Measurements from ENCODE around the gene ZFAND4.
"Not testable (repeated sequence)": the region's sequence is repeated elsewhere in the genome, so short reads cannot be mapped to it uniquely, and the experiment has no call there.

The ZFAND4 gene

GRCh38 chr10:45586028-45586824 lies 86.3 kb downstream of the ZFAND4 start:
- DNase-seq, result no peak

DNA sequence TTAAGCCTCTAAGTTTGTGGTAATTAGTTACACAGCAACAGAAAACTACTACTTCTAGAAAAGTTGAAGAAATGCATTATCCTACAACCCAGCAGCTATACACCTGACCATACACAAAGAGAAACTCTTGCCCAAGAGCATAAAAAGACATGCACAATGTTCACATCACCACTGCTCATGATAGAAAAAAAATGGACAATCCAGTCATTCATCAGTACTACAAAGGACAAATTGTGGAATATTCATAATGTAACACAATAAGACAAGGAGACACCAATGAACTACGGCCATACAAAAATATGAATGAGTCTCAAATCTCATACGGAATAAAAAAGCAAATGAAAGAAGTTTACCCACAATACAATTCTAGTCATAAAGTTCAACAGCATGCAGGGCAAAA lies 87.4 kb downstream of the ZFAND4 start:
- DNase-seq, result no peak

DNA sequence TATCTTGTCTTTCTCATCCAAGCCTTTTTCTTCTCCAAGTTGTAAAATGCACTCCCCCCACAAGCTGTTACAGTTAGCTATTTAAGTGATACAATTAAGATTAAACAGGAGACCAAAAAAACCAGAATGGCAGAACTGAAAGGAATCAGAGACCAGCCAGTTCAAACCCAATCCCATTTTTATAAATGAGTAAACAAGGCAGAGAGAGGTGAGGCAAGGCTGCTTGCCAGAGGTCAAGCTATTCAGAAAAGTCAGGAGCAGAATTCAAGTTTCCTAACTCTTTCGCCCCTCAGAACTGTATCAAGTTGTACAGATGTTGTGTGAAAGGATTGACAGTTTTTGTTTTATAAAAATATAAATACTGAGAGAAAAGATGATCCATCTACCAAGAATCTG lies 90.2 kb downstream of the ZFAND4 start:
- no peak for DNase-seq

DNA sequence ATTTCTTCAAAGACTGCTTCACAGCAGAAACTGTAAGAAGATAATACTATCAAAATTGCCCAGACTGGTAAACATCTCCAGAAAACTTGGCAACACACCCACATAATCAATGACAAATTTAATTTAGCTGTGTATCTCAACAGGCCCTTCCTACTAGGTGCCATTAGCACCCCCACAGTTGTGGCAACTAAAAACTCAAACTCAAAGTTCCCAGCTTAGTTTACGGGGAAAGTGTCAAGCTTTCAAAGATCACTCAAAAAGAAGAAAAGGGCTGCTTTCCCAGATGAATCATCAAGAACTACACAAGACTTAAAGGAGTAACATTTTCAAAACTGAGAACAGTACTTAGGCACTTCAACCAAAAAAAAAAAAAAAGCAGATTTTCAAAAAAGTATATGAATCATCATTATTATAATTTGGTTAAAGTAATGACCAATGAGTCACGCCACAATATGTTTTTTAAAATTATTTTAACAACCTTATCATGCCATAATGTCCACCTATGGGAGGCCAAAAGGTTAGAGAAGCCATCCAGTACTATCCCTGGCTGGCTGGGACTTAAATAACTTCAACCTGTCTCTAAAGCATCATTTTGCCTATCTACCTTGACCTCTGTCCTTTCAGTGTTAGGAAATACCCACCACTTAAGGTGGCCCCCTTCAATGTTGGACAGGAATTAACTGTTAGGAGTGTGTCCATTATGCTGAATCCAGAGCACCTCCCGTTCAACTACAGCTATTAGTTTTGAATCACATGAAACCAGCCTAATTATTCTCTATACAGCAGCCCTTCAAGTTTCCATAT lies 90.8 kb downstream of the ZFAND4 start:
- DNase-seq, result no peak

DNA sequence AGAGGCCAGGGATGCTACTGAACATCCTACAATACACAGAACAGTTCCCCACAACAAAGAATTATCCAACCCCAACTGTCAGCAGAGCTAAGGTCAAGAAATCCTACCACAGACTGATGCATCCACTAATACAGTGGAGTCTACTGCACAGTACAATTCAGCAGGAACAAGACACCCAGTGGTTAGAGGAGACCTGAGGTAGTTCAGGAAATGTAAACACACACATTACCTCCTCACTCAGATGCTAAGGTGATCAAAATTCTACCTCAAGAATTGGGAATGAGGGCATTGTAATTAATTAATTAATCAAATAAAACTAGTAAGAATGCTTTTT lies 91.4 kb downstream of the ZFAND4 start:
- no peak for DNase-seq

DNA sequence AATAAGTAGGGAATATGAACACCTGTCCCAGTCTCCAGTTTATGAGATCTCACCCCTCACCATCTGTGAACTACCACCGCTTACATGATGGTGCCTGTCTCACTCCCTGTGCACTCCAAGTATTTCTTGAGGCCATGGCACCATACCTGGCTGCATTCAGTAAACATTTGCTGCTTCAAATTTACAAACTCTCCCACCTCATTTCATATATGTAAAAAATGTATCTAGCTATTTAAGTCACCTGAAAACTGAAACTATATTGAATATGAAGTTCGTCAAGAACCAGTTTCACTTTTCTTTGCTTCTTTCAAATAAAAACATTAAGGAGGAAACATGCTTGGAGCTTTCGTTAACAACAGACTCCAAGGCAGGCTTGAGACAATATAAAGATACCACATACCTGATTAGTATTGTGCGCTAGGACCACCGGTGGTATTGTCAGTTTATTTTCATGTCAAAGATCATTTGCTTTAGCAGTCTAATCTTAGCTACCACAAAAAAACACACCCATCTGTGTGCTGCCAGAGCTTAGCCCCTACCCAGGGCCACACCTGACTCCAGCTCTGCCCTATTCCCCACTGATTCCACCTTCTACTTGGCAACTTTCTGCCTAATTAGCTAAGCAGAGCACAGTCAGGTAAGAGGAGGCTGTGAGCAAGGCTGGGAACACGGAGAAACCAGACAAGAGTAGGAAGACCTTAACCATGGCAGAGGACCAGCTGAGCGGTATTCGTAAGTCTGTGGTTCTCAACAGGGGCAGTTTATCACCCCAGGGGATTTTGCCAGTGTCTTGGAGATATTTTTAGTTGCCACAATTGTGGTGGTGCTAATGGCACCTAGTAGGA lies 92.0 kb downstream of the ZFAND4 start:
- peak; percentile 34 for DNase-seq

- no peak for DNase-seq
These were observed 94.1 kb downstream of the ZFAND4 start for GRCh38 chr10:45578384-45578971.

DNA sequence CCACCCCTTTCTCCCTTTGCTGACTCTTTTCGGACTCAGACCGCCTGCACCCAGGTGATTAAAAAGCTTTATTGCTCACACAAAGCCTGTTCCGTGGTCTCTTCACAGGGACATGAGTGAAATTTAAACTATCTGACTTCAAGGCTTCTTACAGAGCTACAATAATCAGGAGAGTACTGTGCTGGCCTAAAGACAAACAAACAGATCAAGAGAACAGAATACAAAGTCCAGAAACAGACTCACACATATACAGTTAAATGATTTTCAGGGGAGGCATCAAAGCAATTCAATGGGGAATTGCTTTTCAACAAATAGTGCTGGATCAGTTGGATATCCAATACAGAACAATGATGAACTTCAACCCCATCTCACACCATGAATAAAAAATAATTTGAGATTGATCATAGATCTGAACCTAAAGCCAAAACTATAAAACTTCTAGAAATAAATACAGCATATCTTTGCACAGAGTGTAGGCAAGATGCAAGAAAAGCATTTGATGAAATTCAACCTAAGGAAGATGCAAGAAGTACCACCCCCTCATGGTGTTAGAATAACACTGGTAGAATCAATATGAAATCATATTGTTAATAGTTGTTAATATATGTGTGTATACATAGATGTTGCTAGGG lies 96.5 kb downstream of the ZFAND4 start:
- no peak for DNase-seq

GRCh38 chr10:45575032-45575761 lies 97.4 kb downstream of the ZFAND4 start:
- DNase-seq, result not testable (repeated sequence)

GRCh38 chr10:45569471-45569870 lies 103.1 kb downstream of the ZFAND4 start:
- no peak for DNase-seq

DNA sequence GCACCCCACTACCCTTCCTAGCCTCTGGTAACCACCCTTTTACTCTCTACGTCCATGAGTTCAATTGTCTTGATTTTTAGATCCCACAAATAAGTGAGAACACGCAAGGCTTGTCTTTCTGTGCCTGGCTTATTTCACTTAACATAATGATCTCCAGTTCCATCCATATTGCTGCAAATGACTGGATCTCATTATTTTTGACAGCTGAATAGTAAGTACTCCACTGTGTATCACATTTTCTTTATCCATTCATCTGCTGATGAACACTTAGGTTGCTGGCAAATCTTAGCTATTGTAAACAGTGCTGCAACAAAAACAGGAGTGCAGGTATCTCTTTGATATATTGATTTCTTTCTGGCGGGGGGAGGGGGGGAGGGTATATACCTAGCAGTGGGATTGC lies 106.2 kb downstream of the ZFAND4 start:
- no peak for DNase-seq
